ENCODE measurements around the gene TYRO3. TPM values are rescaled to one million over a fixed set of nuclear protein-coding genes. Genes with fewer than 3 reads are reported as not detected.

The TYRO3 gene
- total and polyA plus RNA-seq, 2 donors (not counting 1 experiment from before 2014, with no cell fraction given) = 0.05 TPM; not detected in 1

- no peak overlapping the region for H3K4me2 ChIP-seq (replicated peaks; ENCODE audit: low read depth, low read length, poor library complexity, severe bottlenecking)
- H3K27ac ChIP-seq (ENCODE audit: low read length in 2 of 2) = no peak overlapping the region
- DNase-seq (no peak), ATAC-seq (ENCODE audit: low read depth) (no peak)
- no peaks in the 10 kb centered on the region for H3K79me2 ChIP-seq (ENCODE audit: control insufficient read depth, insufficient read depth, low read length)
- H3K9me3 ChIP-seq (ENCODE audit: control extremely low read depth in 1 of 3, control insufficient read depth in 2 of 3, insufficient read depth in 1 of 3, low read length in 2 of 3) = peaks cover 0 to 8% (median 0%) of the 10 kb centered on the region in 3 donors
- H3K9ac ChIP-seq (ENCODE audit: low read length) = no peak overlapping the region
- peaks cover 4% of the 10 kb centered on the region for H4K20me1 ChIP-seq (ENCODE audit: control insufficient read depth, insufficient read depth, low read length, poor library complexity, severe bottlenecking)
- Mint-ChIP-seq H3K4me3 (no peak overlapping the region), H3K27ac (no peak overlapping the region), H3K4me1 (peaks cover 18% of the 10 kb centered on the region), H3K27me3 (peaks cover 38% of the 10 kb centered on the region), H3K9me3 (ENCODE audit: insufficient read depth) (no peaks in the 10 kb centered on the region)
- peaks cover 0 to 40% (median 14%) of the 10 kb centered on the region in 4 experiments for H3K27me3 ChIP-seq (replicated peaks in 1 of 4; ENCODE audit: control extremely low read depth in 1 of 4, control insufficient read depth in 3 of 4, insufficient read depth in 4 of 4, low read length in 3 of 4)
- ChIA-PET POLR2A (no interaction called here), CTCF (no interaction called here)
- no peak overlapping the region for H3K4me3 ChIP-seq (ENCODE audit: control extremely low read depth in 1 of 5, extremely low read depth in 1 of 5, insufficient read depth in 1 of 5, low read depth in 2 of 5, low read length in 4 of 5)
- intact Hi-C loops (cut with micrococcal nuclease) = no loop called here
- H2AFZ ChIP-seq (ENCODE audit: insufficient read depth, low read depth, low read length, poor library complexity, severe bottlenecking) = no peak overlapping the region
- TF ChIP-seq CTCF (IDR thresholded peaks at IDR 0.05) = no peak
- no peak for TF ChIP-seq EZH2 (IDR thresholded peaks at IDR 0.05; ENCODE audit: borderline replicate concordance, insufficient read depth, low read depth, low read length, poor library complexity, severe bottlenecking)
- WGBS (ENCODE audit: insufficient coverage) = 100% methylated on average over 2 of the region's 3 CpGs
- peaks cover 19 to 20% of the 10 kb centered on the region in 2 donors for H3K4me1 ChIP-seq (ENCODE audit: control insufficient read depth in 2 of 2, insufficient read depth in 2 of 2, low read length in 2 of 2)
- no peaks in the 10 kb centered on the region for H3K36me3 ChIP-seq (replicated peaks in 1 of 2; ENCODE audit: control extremely low read depth in 1 of 2, control insufficient read depth in 1 of 2, extremely low read depth in 1 of 2, insufficient read depth in 2 of 2, low read length in 1 of 2)
Measured at GRCh38 chr15:41561777-41562145, 2.7 kb downstream of the TYRO3 start.

- Histone ChIP-seq H3K9ac (ENCODE audit: low read length) (no peak overlapping the region), H3K4me1 (ENCODE audit: control insufficient read depth in 2 of 2, insufficient read depth in 2 of 2, low read length in 2 of 2) (peaks cover 19 to 20% of the 10 kb centered on the region in 2 donors), H2AFZ (ENCODE audit: insufficient read depth, low read depth, low read length, poor library complexity, severe bottlenecking) (no peak overlapping the region), H3K27ac (ENCODE audit: low read length in 2 of 2) (no peak overlapping the region), H3K27me3 (replicated peaks in 1 of 4; ENCODE audit: control extremely low read depth in 1 of 4, control insufficient read depth in 3 of 4, insufficient read depth in 4 of 4, low read length in 3 of 4) (peaks cover 0 to 40% (median 14%) of the 10 kb centered on the region in 4 experiments), H3K9me3 (ENCODE audit: control extremely low read depth in 1 of 3, control insufficient read depth in 2 of 3, insufficient read depth in 1 of 3, low read length in 2 of 3) (peaks cover 0 to 8% (median 0%) of the 10 kb centered on the region in 3 donors), H4K20me1 (ENCODE audit: control insufficient read depth, insufficient read depth, low read length, poor library complexity, severe bottlenecking) (peaks cover 4% of the 10 kb centered on the region), H3K4me2 (replicated peaks; ENCODE audit: low read depth, low read length, poor library complexity, severe bottlenecking) (no peak overlapping the region), H3K4me3 (ENCODE audit: control extremely low read depth in 1 of 5, extremely low read depth in 1 of 5, insufficient read depth in 1 of 5, low read depth in 2 of 5, low read length in 4 of 5) (no peak overlapping the region), H3K36me3 (replicated peaks in 1 of 2; ENCODE audit: control extremely low read depth in 1 of 2, control insufficient read depth in 1 of 2, extremely low read depth in 1 of 2, insufficient read depth in 2 of 2, low read length in 1 of 2) (no peaks in the 10 kb centered on the region), H3K79me2 (ENCODE audit: control insufficient read depth, insufficient read depth, low read length) (no peaks in the 10 kb centered on the region)
- Mint-ChIP-seq H3K4me3 (no peak overlapping the region), H3K27ac (no peak overlapping the region), H3K4me1 (peaks cover 15% of the 10 kb centered on the region), H3K27me3 (peaks cover 38% of the 10 kb centered on the region), H3K9me3 (ENCODE audit: insufficient read depth) (no peaks in the 10 kb centered on the region)
- ChIA-PET POLR2A (no interaction called here), CTCF (no interaction called here)
- WGBS (ENCODE audit: insufficient coverage) = no CpG with 5 or more reads among the region's 5 CpGs
- intact Hi-C loops (cut with micrococcal nuclease) = no loop called here
- DNase-seq = no peak
- TF ChIP-seq EZH2 (IDR thresholded peaks at IDR 0.05; ENCODE audit: borderline replicate concordance, insufficient read depth, low read depth, low read length, poor library complexity, severe bottlenecking) = no peak
- TF ChIP-seq CTCF (IDR thresholded peaks at IDR 0.05) = no peak
- ATAC-seq (ENCODE audit: low read depth) = no peak
Measured at GRCh38 chr15:41562244-41562643, 3.2 kb downstream of the TYRO3 start.
